HG02678 (cell line): ENCODE measurements around the gene CCRL2.
"Not testable (repeated sequence)": the region's sequence is repeated elsewhere in the genome, so short reads cannot be mapped to it uniquely, and the experiment has no call there.

ENCODE experiments used
- ATAC-seq: cut with Tn5 transposase; IDR thresholded peaks from one replicate; pipeline ENCODE4 v1.9.1; 2021; ENCODE audit warnings: mild to moderate bottlenecking, moderate library complexity; ENCODE audit not compliant: unreplicated experiment

The CCRL2 gene

DNA sequence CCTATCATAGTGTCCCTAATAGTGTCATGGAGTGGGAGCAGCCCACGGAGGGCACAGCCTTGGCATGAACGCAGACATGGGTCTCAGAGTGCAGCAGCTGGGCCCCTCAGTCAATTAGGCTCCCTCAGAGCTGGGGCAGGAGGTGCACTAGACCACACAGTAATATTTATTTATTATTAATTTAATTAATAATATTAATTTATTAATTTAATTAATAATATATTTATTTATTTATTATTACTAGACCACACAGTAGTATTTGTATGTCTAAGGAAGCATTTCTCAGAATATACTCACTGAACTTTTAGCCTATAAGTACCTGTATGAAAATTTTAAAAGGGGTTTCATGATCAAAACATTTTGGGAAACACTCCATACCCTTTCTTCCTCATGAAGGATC is 5.5 kb upstream of the CCRL2 start:
- no peak for ATAC-seq

- not testable (repeated sequence) for ATAC-seq
Measured at GRCh38 chr3:46402902-46403301, 4.2 kb upstream of the CCRL2 start.

DNA sequence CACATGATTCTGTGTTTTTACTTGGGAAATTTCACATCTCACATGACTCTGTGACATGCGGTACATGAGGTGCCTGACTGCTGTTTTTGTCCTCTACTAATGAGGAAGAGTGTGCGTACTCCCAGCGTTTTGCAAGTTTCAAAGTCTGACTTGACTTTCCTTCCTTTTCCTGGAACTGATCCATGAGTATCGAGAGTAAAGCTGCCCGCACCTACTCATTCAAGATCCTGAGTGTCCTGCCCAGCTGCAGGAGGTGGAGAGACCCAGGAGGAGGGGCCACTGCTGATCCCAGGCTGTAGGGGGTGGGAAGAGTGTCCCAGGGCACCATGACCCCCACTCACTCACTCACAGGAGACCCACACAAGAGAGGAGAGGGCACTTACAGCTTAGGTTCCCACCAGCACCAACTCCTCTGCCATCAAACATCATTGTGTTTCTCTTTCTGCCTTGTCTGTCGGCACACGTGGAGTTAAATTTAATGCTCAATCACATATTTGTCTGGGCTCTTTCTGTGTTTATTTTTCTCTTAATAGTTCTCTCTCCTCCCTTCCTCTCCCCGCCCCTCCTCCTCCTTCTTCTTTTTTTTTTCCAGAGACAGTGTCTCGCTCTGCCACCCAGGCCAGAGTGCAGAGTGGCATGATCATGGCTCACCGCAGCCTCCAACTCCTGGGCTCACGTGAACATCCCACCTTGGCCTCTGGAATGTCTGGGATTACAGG is 1.6 kb upstream of the CCRL2 start:
- no peak for ATAC-seq

DNA sequence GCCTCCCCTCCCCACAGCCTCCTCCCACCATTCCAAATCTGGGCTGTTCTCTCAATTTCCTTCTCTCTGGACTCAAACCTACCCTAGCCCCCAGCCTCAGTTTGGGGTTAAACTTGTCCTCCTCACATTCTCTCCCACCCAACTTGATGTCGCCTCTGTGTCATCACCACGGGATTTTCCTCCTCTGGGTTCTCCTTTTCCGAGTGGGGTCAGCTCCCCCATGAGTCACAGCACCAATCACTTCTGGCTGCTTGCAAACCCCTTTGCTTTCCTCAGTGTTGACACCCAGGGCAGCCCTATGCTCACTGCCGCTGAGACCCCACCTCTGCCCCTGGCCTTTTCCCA is 644 bp upstream of the CCRL2 start:
- ATAC-seq, result no peak

DNA sequence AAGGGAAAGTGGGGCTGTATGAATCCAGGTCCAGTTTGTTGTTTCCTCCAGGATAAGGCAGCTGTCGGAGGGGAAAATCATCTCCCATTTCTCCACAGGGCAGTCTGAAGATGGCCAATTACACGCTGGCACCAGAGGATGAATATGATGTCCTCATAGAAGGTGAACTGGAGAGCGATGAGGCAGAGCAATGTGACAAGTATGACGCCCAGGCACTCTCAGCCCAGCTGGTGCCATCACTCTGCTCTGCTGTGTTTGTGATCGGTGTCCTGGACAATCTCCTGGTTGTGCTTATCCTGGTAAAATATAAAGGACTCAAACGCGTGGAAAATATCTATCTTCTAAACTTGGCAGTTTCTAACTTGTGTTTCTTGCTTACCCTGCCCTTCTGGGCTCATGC is 911 bp downstream of the CCRL2 start:
- no peak for ATAC-seq

DNA sequence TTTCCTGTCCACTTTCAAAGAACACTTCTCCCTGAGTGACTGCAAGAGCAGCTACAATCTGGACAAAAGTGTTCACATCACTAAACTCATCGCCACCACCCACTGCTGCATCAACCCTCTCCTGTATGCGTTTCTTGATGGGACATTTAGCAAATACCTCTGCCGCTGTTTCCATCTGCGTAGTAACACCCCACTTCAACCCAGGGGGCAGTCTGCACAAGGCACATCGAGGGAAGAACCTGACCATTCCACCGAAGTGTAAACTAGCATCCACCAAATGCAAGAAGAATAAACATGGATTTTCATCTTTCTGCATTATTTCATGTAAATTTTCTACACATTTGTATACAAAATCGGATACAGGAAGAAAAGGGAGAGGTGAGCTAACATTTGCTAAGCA is 1.8 kb downstream of the CCRL2 start:
- no peak for ATAC-seq

GRCh38 chr3:46409739-46410489 is 2.9 kb downstream of the CCRL2 start:
- no peak for ATAC-seq

DNA sequence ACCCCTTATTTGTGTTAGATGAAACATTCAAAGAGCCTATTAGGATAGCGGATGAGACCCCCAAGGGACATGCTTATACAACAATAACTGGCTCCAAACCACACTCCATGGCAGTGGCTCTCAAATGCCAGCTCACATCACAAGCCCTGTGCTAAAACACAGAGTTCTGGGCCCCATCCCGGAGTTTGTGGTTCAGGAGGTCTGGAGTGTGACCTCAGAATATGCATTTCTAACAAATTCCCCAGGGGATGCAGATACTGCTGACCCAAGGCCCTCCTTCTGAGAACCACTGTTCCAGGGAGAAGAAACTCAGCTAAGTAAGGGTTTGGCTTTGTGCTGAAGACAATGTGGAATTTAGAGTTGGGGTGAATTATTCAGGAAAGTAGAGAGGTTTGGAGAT is 3.6 kb downstream of the CCRL2 start:
- ATAC-seq, result no peak

- ATAC-seq, result no peak
Measured at GRCh38 chr3:46411271-46411670, 4.2 kb downstream of the CCRL2 start.

DNA sequence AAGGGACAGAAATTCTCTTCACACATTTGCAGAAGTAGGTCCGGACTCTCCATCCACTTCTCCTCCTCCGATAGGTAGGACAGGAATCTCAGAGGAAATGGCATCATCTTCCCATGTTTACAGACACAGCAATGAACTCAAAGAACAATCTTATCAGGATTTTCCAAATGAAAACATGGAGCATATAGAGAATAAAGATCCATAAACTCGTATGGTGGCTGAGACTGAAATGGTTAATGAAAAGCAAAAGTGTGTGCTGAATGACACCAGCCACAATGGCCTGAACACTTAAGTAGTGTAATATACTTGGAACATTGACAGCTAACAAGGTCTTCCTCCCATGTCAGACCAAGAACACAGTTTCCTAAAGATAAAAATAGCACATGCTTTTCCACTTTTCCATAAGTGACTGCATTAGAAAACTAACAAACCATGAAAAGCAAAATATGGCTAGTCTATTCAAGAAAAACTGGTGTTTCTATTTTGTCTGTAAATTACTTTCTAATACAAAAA is 5.8 kb downstream of the CCRL2 start:
- ATAC-seq, result no peak

DNA sequence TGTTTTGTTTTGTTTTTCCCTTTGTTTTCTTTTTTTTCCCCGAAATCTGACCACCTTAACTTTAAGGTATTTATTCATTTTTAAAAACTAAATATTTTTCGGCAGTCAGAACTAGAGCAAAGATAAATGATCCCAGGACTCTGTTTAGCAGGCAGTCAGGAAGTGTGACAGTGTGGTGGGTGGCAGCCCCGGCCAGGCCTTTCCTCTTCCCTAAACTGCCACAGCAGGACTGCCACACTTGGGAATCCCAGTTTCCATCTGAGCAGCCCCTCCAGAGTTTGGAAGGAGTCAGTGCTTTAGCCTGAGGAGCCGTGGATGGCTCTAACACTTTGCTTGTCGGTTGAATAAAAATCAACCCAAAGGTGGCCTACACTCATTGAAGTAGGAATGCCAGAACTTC is 6.9 kb downstream of the CCRL2 start:
- ATAC-seq, result no peak

- ATAC-seq, result no peak
Measured at GRCh38 chr3:46414739-46415138, 7.7 kb downstream of the CCRL2 start.

- ATAC-seq, result no peak
Measured at GRCh38 chr3:46416125-46416810, 9.2 kb downstream of the CCRL2 start.

GRCh38 chr3:46416811-46417510 is 9.9 kb downstream of the CCRL2 start:
- ATAC-seq, result no peak

DNA sequence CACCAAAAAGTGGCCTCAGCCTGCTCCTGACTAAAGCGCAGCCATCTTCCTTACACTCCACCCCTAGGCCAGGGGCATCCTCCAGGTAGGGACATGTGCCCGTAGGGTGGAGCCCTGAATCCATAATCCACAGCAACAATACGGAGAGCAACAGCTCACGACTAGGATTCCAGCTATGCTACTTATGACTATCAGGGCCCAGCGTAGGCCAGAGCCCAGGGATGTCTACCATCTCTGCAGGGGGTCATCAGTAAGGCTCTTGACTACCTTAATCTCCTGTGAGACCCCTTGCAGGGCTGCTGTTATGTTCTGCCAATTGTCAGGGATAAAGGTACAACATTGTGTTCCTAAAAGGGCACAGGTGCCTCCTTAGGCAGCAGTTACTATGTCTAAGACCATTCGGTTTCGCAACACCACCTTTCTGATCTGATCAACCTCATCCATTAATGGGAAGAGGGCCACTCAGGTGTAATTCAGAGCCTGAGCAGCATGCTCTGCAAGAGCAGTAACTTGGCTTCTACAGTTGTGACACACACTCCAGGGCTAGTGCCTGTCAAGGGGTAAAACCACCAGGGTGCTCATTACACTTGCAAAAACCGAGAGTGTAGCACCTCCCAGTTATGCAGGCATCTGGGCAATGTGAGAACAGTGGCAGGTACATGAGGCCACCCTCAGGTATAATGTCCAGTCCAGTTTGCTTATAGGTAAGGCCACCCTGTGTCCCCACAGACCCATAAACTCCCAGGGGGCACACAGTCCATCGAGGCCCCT is 11.0 kb downstream of the CCRL2 start:
- no peak for ATAC-seq

DNA sequence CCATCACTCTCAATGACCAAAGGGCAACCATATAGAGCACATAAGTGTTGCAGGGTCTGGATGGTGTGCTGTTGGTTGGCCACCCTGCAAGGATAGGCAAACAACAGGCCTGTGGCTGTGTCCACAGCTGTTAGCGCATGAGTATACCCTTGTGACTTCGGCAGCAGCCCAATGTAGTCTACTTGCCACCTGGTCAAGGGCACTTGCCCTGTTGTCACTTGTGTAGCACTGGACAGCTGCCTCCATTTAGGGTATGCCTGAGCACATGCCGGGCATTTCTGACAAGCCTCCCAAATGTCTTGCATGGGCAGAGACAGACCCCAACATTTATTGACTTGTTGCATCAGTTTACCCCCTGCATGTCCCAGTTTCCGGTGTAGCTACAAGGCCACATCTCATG is 12.8 kb downstream of the CCRL2 start:
- no peak for ATAC-seq

DNA sequence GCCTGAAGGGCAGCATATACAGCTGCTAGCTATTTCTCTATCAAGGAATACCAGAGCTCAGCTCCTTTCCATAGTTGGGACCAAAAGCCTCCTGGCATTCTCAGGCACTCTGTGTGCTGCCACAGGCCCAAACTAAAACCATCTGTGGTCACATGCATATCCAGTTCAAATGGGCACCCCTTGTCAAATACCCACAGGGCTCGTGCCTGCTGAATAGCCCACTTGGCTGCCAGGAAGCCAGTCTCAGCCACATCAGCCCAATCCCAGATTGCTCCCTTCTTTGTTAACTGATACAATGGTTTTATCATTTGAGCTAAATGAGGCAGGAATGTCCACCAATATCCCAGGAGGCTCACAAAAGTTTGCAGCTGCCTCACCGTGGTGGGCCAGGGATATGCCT is 13.9 kb downstream of the CCRL2 start:
- ATAC-seq, result no peak

DNA sequence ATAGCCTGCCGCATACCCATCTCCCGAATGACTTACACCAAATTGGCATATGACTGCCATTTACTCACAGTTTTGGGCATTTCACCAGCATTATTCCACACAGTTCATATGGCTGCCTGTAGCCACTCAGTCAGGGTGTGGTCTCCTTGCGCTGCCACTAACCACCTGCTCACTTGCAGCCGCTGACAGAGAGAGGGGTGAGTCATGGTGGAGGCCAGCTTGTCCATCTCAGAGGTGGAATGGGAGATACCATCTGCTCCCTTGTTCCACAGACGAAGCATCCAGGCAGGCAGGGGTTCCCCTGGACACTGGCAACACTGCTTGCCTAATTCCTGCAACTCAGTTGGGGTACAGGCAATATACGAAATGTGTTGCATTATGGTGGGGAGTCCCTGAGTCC is 15.6 kb downstream of the CCRL2 start:
- ATAC-seq, result no peak

DNA sequence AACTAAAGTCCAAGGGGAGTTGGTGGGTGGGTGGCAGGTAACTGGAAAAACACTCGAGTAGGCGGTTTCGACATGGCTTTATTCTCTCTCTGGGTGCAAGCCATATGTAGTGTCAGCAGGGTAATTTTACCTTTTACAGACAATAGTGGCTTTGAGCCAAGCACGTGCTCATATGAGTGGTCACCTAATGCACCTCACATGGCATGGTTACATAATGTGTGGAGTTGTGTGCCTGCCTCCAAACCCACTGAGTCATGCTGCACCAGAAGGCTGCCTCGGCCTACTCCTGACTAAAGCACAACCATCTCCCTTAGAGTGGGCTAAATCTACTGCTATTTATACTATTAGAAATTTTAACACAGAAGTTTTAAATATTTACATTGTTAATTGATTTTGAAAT is 16.5 kb downstream of the CCRL2 start:
- ATAC-seq, result no peak

GRCh38 chr3:46426476-46426875 is 19.4 kb downstream of the CCRL2 start:
- not testable (repeated sequence) for ATAC-seq

DNA sequence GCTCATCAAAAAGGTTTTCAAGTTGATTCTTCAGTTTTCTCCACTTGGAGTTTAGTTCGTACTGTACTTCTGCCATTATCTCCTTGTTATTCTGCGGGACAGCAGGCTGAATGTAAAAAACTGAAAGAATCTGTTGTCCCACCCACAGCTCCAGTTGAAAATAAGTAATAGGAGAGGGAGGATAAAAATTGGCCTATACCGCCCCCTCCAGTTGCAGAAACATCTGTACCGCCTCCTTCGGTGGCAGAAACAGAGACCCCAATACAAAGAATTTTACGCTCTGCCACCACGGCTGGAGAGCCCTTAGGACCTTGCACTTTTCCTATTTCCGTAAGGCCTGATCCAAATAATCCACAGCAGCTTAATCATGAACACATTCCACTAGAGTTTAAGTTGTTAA is 20.3 kb downstream of the CCRL2 start:
- not testable (repeated sequence) for ATAC-seq
